Stimulated activated CD4-positive, alpha-beta T cell treated with anti-CD3 and anti-CD28 coated beads, TNF-alpha, amount 100 ng/mL, for 48 hours (primary cell): Measurements from ENCODE around the gene GLIS1.

Source experiments
- DNase-seq, 3 donors: peaks; one replicate each; pipeline ENCODE4 v3.0.0-alpha.2; 2020; ENCODE audit warnings: low read depth in 3 of 3

GLIS1 gene

GRCh38 chr1:53548031-53548491 is 190.9 kb downstream of the GLIS1 start:
- DNase-seq = no peak

DNA sequence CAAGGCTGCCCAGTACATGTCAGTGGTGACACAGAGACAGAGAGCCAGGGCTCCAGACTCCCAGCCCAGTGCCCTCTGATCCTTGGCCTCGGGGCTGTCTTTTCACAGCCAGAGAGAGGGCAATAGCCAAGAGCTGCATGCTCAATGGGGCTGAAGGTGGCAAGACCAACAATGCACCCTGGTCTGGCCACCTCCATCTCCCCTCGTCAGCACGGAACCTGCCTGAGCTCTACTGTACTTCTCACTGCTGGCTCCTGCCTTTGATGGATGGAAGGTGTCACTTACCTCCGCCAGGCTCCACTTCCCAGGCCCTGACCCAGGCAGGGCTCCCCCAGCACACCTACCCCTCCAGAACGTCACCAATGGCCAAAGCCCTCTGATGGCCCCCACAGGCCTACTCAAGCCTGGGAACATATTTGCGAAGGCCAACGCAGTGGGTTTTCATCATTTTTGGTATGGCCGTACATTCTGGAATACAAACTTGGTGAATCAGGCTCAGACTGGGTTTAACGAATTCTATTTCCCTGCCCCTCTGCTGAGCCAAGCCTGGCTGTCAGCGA is 191.7 kb downstream of the GLIS1 start:
- no peak for DNase-seq

DNA sequence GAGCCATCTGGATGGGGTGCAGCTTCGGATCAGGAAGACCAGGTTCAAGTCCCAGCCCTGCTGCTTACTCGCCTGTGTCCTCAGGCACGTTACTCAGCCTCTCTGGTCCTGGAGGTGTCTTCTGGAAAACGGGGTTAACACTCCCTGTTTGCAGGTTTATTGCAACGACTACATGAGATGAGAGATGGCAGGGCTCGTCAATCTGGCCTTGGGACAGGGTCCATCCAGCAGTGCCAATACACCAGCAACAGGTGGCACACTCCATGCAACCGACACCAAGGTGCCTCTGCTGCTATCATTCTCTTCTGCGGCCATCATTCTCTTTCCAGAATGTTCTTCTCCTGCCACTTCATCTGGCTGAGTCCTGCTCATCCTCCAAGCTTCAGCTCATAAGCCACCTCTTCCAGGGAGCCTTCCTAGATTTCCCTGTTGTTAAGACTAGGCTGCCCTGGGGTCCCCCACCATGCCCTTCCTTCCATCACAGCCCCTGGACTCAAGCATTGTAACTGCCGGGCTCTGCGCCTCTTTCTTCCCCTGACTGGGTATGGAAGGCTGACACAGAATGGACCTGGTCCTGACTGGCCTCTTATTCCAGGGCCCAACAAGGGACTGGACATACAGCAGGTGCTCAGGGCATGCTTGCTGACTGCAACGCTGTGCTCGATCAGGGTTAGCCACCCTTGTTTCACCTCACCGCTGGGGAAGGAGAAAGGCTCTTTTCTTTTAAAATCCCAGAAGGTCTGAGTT is 192.4 kb downstream of the GLIS1 start:
- DNase-seq = no peak

GRCh38 chr1:53545663-53546408 is 193.1 kb downstream of the GLIS1 start:
- DNase-seq = no peak

DNA sequence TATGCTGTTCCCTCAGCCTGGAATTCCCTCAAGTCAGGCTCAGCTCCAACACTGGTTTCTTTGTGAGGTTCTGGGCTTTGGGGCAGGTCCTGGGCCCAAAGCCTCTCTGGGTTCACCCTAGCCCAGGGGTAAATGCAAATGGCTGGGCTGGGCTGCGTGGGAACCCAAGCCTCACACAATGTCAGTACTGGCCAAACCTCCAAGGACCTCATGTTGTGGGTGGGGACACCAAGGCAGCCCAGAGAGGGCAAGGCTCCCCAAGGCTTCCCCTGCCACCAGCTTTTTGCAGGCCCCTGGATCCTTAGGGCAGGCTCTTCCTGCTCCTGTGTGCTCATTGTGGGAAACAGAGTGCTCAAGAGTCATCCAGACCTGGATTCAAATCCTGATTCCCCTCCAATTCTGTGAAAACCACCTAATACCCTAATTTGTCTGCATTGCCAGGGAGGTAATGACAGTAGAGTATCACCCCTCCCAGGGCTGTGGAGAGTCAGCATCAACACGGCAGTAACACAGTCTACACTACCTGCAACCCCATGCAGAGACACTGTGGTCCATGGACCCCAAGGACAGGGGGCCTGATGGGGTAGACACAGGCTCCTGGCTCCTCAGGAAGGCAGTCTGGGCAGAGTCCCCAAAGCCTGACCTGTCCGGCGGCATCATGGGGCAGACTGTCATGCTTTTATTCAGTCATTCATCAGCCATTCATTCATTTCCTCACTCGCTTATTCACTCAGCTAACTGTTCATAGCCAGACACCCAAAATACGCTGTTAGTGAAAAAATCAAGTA is 194.0 kb downstream of the GLIS1 start:
- DNase-seq = no peak

DNA sequence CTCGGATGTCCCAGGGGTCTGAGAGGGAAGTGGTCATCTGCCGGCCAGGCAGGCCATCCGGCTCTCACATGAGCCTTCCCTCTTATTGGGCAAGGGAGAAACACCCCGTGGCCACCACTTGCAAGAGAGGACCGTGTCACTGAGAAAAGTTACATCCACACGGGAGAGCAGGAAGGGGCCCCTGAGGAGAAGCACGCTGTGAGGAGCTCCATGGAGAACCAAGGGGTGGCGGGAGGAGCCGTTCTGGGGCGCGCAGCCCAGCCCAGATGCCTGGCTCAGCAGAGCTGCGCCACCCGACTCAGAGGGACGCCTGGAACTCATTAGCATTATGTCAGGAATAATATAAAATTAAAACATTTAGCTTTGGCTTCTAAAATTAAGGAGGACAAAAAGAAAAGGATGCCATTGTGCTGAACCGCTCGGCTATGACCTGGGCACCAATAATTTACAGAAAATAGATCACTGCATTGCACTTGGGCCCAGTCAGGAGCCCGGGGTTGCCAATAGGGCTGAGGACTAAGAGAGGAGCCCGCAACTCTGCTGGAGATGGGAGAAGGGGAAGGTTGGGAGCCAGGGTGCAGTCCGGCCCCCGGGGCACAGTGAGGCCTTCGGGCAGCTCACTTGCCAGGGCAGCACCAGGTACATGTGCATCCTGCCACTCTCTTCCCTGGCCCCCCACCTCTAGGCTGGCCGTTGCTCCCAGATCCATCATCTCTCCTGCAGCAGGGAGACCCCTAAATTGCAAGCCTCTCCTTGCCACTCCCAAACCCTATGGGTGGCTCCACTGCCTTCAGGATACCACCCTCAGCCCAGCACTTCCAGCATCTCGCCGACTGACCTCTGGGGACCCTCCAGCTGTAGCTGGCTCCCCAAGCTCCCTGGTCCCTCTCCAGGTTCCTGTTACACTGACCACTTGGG is 194.9 kb downstream of the GLIS1 start:
- no peak for DNase-seq

GRCh38 chr1:53543130-53543777 is 195.7 kb downstream of the GLIS1 start:
- no peak for DNase-seq

DNA sequence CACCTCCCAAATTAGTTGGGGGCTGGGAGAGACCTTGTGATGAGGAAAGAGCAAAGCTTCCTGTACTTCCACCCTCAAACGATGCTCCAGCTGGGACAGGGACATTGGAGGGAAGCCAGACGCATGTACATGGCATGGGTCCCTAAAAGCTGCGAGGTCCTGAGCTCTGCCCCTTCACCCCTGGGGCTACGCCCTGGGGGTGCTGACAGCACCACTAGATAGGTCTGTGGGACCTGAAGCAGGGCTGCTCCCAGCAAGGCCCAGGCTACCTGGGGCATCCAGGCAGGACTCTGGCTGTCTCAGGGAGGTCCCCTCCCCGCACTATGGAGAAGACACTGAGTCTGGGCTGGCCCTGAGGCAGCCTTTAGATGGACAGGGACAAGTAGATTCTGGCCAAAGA is 196.4 kb downstream of the GLIS1 start:
- no peak for DNase-seq

- no peak for DNase-seq
These were observed 197.0 kb downstream of the GLIS1 start for GRCh38 chr1:53541761-53542550.

DNA sequence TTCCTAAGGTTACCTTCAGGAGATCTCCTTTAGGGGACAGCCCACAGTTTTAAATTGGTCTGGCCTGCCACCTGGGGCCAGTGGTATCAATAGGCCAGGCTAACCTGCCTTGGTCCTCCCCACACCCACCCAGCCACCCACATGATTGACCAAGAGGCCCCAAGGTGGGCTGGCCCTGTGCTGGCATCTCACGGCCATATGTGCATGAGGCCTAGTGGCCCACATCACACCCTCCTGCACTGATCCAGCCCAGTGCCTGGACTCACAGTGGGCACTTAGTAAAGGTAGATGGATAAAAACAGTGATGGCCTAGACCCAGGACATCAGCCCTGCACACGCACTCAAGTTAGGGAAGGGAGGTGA is 197.7 kb downstream of the GLIS1 start:
- no peak for DNase-seq

DNA sequence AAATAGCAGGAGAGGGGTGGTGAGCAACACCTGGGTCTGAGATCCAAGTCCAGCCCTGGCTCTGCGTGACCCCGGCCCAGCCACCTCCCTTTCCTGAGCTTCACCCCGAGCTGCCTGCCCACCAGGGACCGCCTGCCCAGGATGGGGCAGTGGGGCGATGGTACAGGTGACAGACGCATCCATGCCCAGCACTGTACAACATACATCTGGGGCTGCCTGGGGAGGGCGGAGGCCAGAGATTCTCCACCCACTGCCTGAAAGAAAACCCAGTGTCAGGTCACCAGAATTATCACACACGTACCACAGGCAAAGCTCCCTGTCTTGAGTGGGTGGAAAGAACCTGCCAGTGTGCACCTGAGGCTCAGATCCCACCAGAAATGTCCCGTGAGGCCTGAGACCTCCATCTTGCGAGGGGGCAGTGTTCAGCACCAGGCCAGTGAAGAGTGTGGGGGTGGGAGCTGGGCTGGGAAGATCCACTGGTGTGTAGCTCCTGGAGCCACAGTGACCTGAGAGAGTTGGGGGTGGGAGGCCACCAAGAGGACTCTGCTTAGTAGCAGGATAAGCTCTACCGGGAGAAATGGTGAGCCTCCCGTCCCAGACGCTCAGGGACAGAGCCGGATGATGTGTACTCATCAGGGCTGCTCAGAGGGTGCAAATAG is 198.2 kb downstream of the GLIS1 start:
- DNase-seq = no peak

- no peak for DNase-seq
These were observed 199.0 kb downstream of the GLIS1 start for GRCh38 chr1:53539711-53540603.

GRCh38 chr1:53539226-53539625 is 199.7 kb downstream of the GLIS1 start:
- DNase-seq = no peak

- DNase-seq = no peak
These were observed 202.4 kb downstream of the GLIS1 start for GRCh38 chr1:53536606-53537005.

DNA sequence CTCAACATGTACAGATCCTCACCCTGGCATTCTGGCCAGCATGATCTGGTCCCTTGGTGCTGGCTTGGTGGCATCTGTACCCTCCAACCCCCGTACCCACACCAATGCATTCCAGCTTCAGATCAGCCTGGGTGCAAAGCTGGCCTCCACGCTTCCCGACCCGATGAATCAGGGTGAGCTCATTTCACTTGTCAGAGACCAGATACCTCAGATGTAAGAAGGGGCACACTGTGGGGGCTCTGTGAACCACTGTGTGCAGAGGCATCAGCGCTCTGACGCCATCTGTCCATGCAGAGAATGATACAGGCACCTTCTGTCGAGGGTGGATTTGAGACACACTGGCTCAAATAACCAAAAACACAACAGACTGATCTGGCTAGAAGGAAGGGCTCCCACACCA is 203.1 kb downstream of the GLIS1 start:
- no peak for DNase-seq

DNA sequence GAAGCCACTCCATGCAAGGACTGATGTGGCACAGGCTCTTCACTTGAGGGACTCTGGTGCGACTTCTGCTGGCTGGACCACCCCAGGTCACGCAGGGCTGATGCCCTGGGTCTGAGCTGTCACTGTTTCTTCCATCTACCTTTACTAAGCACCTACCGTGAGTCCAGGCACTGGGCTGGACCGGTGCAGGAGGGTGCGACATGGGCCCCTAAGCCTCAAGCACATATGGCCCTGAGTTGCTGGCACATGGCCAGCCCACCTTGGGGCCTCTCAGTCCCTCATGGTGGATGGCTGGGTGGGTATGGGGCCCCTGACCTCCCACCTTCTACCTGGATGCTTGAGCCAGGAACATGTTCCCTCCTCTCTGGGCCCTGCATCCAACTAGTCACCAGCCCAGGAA is 203.7 kb downstream of the GLIS1 start:
- no peak for DNase-seq

DNA sequence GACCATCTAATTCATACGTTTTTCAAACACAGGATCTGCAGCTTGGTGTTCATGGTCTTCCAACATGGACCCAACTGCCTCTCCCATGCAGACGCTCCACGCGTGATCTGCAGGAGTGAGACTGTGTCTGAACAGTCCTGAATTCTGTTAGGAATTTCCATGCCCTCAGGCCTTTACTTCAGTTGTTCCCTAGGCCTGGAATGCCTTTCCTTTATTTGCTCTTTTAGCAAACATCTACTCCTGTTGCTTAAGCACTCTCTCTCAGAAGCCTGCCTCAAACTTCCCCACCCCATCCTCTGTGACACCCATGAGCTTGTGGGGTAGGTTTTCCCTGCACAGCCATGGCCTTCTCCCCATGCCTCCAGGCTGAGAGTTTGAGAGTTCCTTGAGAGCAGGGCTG is 206.1 kb downstream of the GLIS1 start:
- DNase-seq = no peak

- DNase-seq = no peak
These were observed 206.6 kb downstream of the GLIS1 start for GRCh38 chr1:53532377-53532776.
